MV-4-11 (cell line): ENCODE measurements around the gene OSBPL7.

Experiments
- DNase-seq: peaks from one replicate; lab custom pipeline; 2025; lab: John Stamatoyannopoulos, UW

OSBPL7 gene

DNA sequence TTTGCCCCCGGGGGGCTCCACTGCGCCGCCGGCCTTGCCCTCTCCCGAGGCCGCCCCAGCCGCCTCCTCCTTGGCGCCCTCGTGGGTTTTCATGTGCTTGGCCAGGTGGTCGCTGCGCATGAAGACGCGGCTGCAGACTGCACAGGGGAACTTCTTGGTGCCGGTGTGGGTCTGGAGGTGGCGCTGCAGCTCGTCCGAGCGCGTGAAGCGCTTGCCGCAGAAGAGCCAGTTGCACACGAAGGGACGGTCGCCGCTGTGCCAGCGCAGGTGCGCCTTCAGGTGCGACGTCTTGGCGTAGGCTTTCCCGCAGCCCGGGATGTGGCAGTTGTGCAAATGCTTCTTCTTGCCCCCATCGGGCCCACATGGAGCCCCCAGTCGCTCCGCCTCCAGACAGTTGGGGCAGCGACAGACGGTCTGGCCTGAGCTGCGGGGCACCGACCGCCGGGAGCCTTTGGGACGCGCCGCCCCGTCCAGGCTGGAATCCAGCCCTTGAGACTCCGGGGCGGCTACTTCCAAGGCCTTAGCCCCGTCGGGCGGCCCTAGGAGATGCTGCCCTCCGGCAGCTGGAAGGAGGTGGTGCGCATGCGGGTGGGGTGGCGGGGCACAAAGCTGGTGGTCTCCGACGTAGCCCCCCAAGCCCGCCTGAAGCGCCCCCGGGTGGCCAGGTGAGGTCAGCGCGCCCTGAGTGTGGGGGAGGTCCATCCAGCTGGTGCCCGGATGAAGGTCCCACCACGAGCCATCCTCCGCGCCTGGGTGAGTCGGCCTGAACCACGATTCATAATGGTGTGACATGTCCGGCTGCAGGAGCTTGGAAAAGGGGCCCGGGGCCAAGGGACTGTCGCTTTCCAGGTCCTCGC, 26.0 kb upstream of the OSBPL7 start:
- no peak for DNase-seq

DNA sequence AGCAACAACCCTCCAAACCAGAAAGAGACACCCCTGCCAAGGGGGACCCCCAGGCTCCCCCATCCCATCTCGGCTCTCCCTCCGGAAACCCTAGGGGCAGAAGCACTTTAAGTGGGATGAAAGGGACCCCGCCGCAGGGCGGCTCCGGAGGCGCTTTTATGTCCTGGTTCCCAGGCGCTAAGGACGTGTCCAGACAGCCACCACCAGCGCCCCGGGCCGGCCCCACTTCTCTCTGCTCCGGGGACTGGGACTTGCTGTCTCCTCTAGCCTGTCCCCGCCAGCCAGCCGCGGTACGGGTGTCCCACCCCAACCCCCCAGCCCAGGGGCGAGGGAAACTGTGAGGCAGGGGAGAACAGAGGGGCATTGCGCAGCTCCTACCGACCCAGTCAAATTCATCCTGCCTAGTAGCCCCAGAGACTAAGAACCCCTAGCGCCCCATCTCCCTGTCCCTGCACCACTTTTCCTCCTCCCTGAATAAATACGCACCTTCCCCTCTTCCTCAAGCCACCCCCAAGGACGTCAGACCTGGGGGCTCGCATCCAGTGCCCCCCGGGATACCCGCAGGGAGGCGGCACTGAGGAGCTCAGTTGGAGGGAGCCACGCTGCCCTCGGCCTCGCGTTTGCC, 25.2 kb upstream of the OSBPL7 start:
- DNase-seq = no peak

DNA sequence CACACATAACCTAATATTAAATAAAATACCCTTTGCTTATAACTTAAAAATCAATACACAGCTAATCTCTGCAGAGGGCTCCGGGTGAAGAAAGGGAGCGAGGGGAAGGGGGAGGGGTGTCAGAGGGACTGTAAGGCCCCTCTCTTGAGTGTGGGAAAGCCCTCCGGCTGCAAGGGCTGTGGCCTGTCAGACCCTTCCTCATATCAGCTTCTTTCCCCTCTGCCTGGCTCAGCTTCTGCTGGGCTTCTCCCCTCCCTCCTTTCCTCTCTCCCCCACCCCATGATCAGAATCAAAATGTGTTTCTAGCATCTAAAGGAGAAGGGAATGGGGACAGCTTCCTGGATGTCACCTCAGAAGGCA, 24.1 kb upstream of the OSBPL7 start:
- DNase-seq = no peak

DNA sequence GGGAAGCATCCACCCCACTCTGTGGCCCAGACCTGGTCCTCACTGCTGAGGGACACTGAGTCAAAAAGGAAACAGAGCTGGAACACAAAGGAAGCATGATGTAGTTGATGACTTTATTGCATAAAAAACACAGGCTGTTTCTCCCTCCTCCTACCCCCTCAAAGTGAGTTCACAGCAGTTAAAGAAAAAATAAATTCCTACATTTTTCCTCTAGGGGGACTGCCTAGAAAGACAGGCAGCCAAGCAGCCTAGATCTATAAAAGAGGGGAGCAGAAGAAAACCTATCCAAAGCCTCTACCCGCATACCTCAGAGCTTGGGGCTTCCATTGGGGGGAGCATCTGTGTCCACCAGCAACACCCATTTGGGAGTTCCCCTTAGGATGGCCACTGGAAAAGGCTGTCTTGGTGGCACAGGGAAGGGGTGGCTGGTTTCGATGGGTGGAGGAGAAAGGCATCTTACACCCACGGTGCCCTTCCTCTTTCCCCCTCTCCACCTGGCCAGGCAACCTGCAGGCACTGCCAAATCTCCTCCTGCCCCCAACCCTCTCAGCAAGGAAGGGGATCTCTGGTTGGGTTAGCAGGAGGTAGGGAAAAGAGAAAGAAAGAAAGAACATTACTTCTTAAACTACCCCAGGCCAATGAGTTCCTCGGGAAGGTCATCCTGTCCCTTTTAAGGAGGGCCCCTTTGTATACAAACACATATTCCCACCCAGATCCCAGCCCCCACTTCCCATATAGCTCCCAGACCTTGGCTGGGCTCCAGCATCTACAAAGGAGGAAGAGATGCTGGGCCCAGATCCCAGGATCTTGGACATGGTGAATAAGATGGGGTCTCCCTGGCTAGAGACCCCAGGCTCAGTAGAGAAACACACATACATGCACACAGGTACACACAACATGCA, 23.5 kb upstream of the OSBPL7 start:
- peak; percentile 14 for DNase-seq

DNA sequence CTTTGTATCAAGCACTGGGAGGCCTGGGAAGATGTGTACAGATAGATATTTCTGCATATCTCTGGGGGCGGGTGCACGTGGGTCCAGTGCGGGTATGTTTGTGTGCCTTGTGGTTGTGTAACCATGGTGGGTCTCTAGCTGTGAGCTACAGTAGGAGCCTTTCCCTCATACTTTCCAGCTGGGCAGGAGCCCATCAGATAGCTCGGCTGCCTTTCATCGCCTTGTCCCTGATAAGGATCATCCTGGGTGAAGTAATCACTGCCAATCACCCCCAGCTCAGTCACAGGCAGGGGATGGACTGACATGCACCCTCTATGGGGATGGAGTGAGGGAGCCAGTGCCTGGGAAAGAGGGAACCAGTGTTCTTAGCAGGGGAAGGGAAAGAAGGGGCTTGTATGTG, 22.6 kb upstream of the OSBPL7 start:
- DNase-seq = no peak

DNA sequence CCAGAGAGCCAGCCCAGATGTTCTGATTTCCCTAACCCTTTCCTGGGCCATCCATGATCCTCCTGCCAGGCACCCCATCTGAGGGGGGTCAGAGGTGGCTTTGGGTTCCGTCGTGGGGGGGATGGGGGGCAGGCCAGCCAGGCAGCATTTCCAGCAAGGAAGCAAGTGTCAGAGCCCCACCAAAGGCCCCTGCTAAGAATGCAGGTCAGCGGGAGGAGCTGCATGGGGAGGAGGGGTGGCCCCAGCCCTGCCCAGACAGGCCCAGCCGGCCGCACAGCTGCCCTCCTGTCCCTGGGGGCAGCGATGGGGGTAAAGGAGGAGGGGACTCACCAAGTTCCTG, 21.8 kb upstream of the OSBPL7 start:
- no peak for DNase-seq

DNA sequence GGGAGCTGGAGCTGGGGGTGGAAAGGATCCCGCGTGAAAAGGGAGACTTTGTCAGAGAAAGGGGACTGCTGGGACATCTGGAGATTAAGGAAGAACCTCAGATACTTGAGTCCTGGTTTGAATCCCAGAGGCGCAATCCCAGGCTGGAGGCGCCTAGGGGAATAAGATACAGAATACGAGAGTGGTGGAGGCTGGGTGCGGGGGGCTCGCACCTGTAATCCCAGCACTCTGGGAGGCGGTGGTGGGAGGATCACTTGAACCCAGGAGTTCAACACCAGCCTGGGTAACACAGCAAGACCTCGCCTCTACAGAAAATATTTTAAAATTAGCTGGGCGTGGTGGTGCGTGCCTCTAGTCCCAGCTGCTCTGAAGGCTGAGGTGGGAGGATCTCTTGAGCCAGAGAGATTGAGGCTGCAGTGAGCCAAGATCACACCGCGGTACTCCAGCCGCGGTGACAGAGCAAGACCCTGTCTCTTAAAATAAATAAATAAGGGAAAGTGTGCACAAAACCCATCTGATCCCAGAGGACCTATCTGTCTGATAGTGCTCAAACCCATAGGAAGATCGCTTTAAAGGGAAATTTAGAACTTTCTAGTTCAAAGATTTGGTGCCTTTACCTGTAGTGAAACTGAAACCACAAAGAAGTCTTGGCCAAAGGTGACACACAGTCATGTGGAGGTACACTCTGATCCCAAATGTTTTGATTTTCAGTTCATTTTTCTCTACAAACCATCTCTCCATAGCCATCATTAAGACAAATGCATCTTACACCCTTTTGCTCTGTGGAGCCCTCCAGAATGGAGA, 20.1 kb upstream of the OSBPL7 start:
- no peak for DNase-seq

DNA sequence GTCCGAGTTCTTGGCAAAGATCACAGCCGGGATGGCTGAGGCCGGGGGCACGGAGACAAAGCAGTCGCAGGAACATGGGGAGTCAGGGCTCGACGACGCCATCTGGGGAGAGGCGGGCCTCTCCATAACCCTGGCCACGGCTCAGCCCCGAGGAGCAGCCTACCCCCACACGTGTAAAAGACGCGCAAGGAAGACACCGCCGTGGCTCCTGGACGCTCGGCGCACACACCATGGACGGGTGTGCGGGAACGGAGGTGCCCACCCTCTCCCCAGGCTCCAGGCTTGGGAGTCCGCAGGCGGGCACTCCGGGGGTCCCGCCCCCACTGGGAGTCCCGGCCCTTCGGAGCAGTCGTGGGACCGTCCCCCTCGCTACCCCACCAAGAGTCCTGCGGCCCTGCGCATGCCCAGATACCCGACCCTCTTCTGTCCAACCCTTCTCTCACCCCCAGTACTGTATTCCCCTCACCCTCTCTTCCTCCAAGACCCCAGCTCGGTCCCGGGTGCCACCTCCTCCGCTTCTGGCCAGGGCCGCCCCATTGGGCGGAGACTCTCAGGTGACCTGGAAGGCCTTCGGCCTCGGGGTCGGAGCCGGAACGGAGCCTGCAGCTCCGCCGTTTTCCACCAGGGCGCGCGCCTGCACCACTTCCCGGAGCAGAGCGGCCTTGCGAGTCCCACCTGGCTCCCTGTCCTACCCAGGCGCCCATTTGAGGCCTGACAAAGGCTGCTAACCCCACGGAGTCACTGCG, 19.3 kb upstream of the OSBPL7 start, which contains the start of gene SCRN2:
SCRN2 (minus strand) TSS at position 532 of the 746 bp plus-strand sequence; CDS start at position 102, 430 bp downstream.
- peak; percentile 73 for DNase-seq

DNA sequence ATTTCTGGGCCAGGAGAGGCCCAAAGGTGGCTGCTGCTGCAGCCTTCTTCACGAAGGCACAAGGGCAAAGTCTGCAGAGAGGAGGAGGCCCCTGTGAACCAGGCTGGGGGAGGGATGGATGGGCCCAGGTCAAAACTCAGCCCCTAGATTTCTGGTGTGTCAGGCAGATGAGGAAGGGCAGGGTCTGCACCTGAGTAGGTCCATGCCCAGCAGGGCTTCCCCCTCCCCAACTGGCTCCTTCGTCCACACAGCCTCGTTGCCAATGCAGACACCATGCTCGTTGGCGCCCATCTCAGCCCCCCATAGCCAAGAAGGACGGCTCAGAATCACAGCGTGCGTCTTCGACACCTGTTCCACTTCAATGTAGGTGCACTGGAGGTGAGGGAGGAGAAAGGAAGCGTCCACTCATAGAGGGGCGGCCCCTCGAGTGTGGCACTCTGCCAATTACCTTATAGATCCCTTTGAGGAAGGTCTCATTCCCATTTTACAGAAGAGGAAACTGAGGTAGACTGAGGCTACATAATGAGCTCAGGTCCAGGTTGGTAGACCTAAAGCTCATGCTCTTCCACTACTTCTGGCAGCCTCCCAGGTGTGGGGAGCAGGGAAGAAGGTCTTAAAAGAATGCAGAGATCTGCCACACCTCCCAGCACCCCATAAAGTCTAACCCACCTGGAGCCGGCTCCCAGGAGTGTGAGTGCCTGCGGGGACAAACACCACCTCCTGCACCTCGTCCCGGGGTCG, 18.6 kb upstream of the OSBPL7 start:
- no peak for DNase-seq

DNA sequence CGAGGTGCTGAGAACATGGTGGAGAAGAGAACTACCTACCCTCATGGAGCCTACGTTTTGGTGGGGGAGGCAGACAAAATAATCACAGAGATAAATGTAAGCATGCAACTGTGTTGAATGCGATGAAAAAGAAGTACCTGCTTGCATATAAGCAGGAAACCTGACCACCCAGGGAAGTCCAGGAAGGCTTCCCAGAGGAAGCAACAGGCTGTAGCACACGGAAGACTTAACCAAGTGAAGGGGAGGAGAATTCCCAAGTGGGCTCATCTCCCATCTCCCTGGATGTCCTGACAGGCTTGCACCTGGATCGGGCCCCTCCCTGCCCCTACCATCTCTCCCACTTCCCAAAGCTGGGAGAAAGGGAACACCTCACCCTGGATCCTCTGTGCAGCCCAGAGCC, 17.5 kb upstream of the OSBPL7 start:
- no peak for DNase-seq

DNA sequence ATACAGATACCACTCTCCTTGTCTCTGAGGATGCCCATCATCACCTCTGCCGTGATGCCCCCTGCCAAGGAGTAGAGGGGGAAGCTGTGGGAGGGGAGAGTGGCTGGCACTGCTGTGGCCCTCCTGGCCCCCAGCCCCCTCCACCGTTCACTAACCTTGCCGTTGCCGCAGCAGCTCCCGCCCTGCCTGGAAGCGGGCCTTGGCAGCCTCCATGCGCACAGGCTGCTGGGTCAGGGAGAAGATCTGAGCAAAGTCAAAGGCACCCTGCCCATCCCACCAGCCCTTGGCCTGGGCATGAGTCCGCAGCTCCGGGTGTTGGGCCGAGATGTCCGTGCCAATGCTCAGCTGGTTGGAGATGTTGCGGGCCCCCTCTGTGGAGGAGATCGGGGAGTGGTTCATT, 17.0 kb upstream of the OSBPL7 start:
- DNase-seq = no peak

DNA sequence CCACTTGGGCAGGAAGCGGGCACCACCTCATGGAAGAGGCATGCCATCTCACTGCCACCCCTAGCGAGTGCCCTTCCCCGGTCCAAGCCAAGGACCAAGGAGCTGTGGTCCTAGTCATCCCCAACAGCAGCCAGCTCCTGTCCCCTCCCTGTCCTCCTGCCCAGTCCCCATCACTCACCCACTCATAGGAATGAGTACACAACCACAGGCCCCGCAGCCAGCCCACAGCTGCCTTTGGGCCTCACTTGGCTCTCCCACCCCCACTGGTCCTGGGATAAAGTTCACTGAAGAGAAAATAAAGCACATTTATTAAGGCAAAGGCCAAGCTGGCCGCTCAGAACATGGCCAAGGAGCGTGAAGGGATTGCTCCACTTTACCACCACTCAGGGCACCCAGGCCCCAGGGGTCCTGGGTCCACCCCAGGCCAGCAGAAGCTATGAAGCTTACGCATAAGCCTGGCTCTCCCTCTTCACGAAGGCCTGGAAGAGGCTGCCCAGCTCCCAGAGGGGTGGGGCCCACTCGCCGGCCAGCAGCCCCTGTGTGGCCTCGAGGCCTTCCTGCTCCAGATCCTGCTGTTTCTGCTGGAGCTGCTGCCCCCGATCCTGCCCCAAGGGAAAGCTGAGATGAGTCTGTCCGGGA, 15.9 kb upstream of the OSBPL7 start:
- DNase-seq = no peak

DNA sequence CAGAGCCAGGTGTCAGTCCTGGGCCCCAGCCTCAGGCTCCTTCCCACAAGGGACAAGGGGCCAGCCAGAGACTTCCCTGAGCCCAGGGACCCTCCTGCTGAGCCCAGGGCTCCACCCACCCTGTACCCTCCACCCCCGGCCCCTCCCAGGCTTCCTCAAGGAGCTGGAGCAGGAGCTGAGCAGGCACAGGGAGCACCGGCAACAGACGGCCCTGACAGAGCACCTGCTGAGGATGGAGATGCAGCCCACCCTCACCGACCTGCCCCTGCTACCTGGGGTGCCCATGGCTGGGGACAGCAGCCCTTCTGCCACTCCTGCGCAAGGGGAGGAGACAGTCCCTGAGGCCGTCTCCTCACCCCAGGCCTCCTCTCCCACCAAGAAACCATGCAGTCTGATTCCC, 15.0 kb upstream of the OSBPL7 start:
- no peak for DNase-seq

DNA sequence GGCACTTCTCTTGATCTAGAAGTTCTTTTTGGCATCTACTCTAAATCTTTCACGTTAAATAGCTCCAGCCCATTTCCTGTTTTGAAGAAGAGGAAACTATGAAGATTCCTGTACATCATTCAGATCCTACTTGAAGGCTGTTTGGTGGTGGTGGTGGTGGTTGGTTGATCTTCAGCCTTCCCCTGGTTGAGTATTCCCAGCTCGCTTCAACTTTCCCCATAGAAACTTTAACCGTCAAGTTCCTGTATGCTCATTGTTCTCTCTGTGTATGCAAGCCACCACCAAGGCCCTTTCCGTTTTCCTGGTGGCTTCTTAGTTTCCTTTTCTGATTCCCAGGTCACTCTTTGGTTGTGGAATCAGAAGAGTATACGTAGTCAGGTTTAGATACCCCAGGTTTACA, 13.2 kb upstream of the OSBPL7 start:
- DNase-seq = no peak

DNA sequence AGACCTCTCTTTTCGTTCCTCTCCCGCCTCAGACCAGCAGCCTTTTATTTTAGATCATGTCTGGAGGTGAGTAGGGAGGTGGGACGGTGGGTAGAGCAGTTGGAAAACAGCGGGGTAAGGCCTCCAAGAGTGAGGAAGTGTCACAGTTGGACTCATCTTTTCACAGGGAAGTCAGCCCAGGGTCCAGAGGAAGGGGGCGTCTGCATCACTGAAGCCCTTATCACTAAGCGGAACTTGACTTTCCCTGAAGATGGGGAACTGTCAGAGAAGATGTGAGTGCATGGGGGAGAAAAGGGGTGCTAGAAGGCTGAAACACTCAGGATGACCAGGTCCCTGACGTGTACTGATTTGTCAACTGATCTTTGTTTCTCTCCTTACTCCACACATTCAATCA, 10.3 kb upstream of the OSBPL7 start:
- DNase-seq = peak; percentile 33

DNA sequence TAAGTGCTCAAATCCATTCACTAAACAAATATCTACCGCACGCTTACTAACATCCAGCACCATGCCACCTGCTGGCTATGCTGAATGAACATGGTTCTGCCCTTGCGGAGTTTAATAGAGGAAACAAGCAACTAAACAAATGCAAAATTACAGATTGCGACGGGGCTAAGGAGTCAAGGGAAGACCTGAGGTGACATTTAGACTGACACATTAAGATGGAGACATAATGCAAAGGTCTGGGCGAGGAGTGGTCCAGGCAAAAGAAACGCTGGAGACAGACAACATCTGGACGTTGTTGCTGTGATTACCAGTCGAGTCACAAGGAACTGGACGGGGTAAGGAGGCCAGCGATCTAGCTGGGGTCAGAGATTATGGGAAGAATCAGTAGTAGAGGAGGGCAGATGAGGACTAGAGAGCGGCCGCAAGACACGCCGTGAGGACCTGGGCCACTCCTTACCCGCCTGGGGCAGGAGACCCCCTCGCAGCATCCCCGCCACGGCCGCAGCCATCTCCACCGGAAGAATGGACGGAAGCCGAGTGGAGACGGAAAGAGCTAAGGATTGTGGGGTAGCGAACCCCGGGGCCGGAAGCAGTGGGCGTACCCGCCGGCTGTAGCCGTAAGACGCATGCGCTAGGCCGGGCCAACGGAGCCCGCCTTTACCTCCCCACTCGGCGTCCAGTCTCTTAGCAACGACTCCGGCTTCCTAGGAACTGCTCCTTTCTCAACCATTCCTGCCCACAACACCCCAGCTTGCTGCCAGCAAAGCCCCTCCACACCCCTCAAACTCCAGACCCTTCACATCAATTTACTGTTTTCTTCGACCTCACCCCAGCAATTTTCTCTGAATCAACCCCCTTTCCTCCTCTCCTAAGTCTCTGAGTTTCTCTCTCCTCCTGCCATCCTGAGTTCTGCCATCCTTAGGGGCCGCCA, 9.7 kb upstream of the OSBPL7 start, which contains the start of the genes LRRC46 and MRPL10:
LRRC46 (plus strand) TSS at position 668 of the 931 bp plus-strand sequence. CDS start 320 bp downstream, outside the sequence.
MRPL10 (minus strand) TSS at position 539 of the 931 bp plus-strand sequence; CDS start at position 509, 30 bp downstream.
- peak; percentile 89 for DNase-seq

DNA sequence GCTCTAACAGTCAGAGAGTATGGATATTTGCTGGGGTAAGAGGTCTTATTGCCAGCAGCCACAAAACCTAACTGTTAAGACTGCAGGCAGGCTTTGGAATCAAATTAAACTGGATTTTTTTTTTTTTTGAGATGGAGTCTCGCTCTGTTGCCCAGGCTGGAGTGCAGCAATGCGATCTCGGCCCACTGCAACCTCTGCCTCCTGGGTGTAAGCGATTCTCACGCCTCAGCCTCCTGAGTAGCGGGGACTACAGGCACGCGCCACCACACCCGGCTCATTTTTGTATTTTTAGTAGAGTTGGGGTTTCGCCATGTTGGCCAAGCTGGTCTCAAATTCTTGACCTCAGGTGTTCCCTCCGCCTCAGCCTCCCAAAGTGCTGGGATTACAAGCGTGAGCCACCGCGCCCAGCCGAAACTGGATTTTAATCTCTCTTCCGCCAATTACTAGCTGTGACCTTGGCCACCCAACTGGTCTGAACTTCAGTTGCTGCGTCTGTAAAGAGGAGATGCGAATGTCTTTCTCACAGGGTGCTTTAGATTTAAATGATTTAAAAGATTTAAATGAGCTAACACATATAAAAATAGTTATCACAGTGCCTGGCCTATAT, 8.9 kb upstream of the OSBPL7 start:
- no peak for DNase-seq

DNA sequence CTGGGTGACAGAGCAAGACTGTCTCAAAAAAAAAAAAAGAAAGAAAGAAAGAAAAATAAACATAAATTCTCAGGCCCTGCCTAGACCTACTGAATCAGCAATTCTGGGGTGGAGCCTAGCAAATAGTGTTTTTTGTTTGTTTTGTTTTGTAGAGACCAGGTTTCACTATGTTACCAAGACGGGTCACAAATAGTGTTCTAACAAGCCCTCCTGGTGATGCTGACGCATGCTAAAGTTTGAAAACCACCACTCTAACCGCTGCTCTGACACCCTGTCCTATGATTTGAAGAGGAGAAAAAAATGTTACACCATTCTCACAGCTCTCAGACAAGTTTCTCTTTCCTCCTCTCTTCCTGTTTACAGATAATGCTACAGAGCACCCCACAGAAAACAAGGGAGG, 8.3 kb upstream of the OSBPL7 start:
- DNase-seq = no peak
